Omental fat pad (tissue), 4 donors: Measurements from ENCODE around the gene ADAMTS1. TPM values are rescaled to one million over a fixed set of nuclear protein-coding genes. Genes with fewer than 3 reads are reported as not detected.

Experiments used
- ATAC-seq: fragments of 150-250 bp; one replicate; pipeline ENCODE4 v1.9.1; 2016; ENCODE audit warnings: mild to moderate bottlenecking, moderate library complexity; ENCODE audit not compliant: low FRiP score
- DNase-seq: peaks from one replicate; pipeline ENCODE4 v3.0.0-alpha.2; 2019; ENCODE audit warnings: low spot score
- CTCF ChIP-seq, 3 donors: fragments of 450-650 bp; IDR thresholded peaks; one replicate each; pipeline ENCODE4 v1.5.1; 2016 to 2017; ENCODE audit warnings: antibody characterized with exemption in 3 of 3, mild to moderate bottlenecking in 3 of 3, moderate library complexity in 2 of 3
- total RNA-seq, 4 donors: library from RNA; depleted of rRNA; stranded (reverse); fragments of >200 nt; gene quantifications; one replicate each; pipeline ENCODE4 v1.1.0, GENCODE V29; 2016

ADAMTS1 gene
- total RNA-seq, 4 donors from 2014 or later: 156 to 391 (median 347) TPM

GRCh38 chr21:26837539-26837938, 7.7 kb downstream of the ADAMTS1 start:
- DNase-seq (no peak), ATAC-seq (no peak)

GRCh38 chr21:26836528-26836927, 8.7 kb downstream of the ADAMTS1 start:
- no peak for TF ChIP-seq CTCF (IDR thresholded peaks at IDR 0.05)
- no peak for ATAC-seq
- DNase-seq: no peak

More at GRCh38 chr21:26837539-26837938, 7.7 kb downstream of the ADAMTS1 start:
- no peak for TF ChIP-seq CTCF (IDR thresholded peaks at IDR 0.05)

- no peak for TF ChIP-seq CTCF (IDR thresholded peaks at IDR 0.05)
- ATAC-seq (no peak), DNase-seq (no peak)
These were observed 9.4 kb downstream of the ADAMTS1 start for GRCh38 chr21:26835714-26836265.

- ATAC-seq: no peak
- TF ChIP-seq CTCF (IDR thresholded peaks at IDR 0.05): no peak
- DNase-seq: no peak
These were observed 10.0 kb downstream of the ADAMTS1 start for GRCh38 chr21:26835027-26835713.

GRCh38 chr21:26834181-26834905, 10.9 kb downstream of the ADAMTS1 start:
- DNase-seq (no peak), ATAC-seq (no peak)

GRCh38 chr21:26833460-26833939, 11.7 kb downstream of the ADAMTS1 start:
- ATAC-seq (no peak), DNase-seq (no peak)
- no peak for TF ChIP-seq CTCF (IDR thresholded peaks at IDR 0.05)

More at GRCh38 chr21:26834181-26834905, 10.9 kb downstream of the ADAMTS1 start:
- no peak for TF ChIP-seq CTCF (IDR thresholded peaks at IDR 0.05)
